HG03060 (cell line): ENCODE measurements around the gene NDUFS7.
"Not testable (repeated sequence)": the region's sequence is repeated elsewhere in the genome, so short reads cannot be mapped to it uniquely, and the experiment has no call there.

Source experiments
- ATAC-seq: cut with Tn5 transposase; IDR thresholded peaks from one replicate; pipeline ENCODE4 v1.9.1; 2021; ENCODE audit warnings: low read depth, moderate number of reproducible peaks; ENCODE audit not compliant: unreplicated experiment

The NDUFS7 gene

GRCh38 chr19:1429750-1430149 is 46.0 kb downstream of the NDUFS7 start:
- ATAC-seq: no peak

GRCh38 chr19:1430246-1430645 is 46.5 kb downstream of the NDUFS7 start:
- no peak for ATAC-seq

DNA sequence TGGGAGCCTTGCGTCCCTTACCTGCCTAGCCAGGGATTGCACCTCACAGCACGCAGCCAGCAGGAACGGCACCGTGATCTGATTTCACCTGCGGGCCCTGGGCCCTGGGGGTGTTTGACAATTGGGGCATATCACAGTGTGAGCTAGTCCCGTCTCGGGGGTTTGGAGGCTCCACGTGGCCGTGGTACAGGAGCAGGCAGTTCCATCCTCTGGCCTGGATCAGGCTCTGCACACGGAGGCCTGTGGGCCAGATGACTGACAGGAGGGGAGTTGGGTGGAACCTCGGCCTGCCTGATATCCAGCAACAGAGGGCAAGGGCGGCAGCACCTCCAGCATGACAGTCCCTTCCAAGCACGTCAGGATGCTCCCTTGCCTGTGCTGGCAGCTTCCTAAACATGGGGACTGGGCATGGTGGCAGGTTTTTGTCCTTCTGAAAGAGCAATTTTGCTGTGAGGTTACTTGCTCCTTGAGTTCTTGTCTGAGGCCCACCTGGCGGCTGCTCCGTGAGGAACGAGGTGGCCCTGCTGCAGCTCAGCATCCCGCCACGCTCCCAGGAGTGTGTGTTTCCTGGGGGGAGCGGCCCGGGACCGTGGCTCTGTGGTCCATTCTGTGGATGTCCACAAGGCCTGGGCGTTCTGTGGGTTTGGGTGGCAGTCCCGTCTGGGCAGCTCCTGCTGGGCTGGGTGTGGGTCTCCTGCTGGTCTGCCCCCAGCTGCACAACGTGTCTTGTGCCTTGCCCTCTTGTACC is 48.2 kb downstream of the NDUFS7 start:
- no peak for ATAC-seq

DNA sequence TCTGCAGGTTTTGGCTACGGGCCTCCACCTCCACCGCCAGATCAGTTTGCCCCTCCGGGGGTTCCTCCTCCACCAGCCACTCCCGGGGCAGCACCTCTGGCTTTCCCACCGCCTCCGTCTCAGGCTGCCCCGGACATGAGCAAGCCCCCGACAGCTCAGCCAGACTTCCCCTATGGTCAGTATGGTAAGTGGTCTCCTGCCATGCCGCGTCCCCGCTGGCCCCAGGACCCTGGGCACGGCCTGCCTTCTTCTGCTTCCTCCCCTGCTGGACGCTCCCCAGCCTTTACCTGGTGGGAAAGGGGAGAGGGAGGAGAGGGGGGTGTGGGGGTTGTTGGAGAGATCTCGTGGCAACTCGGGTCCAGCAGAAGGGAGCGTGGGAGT is 48.8 kb downstream of the NDUFS7 start:
- no peak for ATAC-seq

DNA sequence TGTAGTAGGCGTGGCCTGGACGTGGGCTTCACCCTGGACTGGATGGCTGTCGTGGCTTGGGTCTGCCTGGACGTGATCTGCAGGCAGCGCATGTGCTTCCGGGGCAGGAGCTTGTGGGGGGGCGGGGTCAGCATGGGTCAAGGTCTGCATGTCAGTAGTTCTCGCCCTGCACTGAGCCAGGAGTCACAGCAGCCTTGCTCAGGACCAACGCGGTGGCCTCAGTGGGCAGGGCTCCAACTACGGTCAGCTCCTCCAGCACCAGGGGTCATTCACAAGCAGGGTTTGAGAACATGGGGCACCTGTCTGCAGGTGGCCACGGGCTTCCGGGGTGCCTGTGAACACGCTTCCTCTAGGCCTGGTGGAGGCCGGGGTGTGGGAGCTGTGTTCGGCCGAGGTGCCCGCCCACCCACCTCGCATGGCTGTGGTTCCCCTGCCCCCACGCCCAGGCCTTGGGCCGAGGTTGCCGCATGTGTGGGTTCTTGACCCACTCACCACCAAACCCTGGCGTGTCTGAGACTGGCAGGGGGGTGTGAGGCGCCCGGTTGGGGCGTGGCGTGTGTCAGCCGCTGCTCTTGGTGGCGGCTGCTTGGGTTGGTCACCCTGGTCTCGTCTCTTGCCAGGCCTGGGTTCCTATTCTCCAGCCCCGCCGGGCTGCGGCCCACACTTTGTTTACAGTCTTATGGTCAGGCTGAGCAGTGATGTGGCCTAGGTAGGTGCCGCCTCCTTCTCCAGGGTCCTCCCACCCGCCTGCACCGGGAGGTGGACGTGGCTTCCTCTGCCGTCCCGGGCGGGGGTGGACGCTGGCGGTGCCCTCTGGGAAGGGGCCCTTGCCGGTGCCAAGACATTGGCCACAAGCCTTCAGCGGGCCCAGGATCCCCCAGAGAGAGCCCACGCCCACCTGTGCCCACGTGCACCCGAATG is 49.7 kb downstream of the NDUFS7 start:
- no peak for ATAC-seq

DNA sequence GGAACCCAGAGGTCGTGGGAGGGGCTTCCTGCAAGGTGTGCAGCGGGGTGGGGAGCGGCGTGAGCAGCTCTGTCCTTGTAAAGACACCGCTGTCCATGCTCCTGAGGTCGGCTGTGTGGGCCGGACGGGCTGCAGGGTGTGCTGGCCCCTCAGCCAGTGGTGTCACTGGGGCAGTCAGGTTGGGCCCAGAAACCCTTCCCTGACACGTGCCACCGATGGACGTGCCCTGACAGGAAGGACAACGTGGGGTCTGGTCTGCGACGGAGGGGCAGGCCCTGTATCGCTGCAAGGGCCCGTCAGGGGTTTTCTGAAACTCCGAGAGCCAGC is 50.3 kb downstream of the NDUFS7 start:
- ATAC-seq: no peak

GRCh38 chr19:1434577-1435060 is 50.9 kb downstream of the NDUFS7 start:
- ATAC-seq: no peak

- no peak for ATAC-seq
Observed at GRCh38 chr19:1435378-1435989, 51.8 kb downstream of the NDUFS7 start.

- no peak for ATAC-seq
Observed at GRCh38 chr19:1437609-1438008, 53.9 kb downstream of the NDUFS7 start.

DNA sequence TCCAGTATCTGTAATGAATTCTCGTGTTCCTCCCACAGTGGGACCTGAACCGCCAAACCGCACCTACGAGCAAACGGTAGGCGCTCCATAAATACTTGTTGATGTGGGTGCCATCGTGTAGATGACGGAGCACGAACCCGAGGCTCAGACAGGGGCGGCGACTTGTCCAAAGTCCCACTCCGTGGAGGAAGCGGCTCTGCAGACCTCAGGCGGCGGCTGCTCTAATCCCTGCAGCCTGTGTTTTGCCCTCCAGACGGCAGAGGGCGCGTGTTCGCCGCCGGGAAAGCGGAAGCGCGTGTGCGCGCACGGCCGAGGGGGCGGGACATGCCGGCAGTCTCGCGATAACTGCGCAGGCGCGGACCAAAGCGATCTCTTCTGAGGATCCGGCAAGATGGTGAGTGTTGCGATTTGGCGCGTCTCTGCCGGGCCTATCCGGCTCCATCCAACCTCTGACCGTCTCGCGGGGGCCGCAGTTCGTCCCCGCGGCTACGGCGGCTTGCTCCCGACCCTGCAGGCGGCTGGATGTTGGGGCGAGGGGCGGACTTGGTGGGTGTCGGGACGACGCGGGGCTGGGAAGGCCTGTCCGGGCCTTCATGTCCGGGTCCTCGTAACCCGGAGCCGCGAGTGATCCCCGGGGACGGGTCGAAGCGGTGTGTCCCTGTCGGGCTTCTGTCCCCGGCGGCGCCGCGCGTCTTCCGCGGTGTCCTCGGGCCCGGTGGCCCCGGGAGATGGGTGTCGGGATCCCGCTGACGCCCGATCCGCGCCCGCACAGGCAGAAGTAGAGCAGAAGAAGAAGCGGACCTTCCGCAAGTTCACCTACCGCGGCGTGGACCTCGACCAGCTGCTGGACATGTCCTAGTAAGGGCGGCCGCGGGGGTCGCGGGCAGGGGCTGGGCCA is 54.6 kb downstream of the NDUFS7 start, which contains the start of gene RPS15:
RPS15 (plus strand) TSS at position 362 of the 898 bp plus-strand sequence; CDS start at position 392, 30 bp downstream.
- ATAC-seq: peak; percentile 75

- no peak for ATAC-seq
Observed at GRCh38 chr19:1438933-1439354, 55.2 kb downstream of the NDUFS7 start.

GRCh38 chr19:1439525-1440417 is 56.1 kb downstream of the NDUFS7 start:
- not testable (repeated sequence) for ATAC-seq

DNA sequence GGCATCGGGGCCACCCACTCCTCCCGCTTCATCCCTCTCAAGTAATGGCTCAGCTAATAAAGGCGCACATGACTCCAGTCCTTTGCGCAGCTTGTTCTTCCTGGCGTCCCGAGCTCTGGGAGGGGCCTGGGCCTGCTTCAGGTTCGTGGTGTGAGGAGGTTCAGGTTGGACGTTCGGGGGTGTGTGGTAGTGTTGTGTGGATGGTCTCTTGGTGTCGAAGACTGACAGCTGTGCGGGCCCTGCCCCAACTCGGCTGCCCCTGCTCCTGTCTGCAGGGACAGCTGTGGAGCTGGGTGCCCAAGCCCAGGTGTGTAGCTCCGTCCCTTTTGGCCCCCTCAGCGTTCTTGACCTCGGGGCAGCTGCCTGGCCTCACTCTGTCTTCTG is 56.7 kb downstream of the NDUFS7 start:
- ATAC-seq: no peak

- no peak for ATAC-seq
Observed at GRCh38 chr19:1441022-1441426, 57.3 kb downstream of the NDUFS7 start.

- no peak for ATAC-seq
Observed at GRCh38 chr19:1441677-1442438, 58.2 kb downstream of the NDUFS7 start.
